ENCODE measurements around the gene ITPR1.
"Not testable (repeated sequence)": the region's sequence is repeated elsewhere in the genome, so short reads cannot be mapped to it uniquely, and the experiment has no call there.

The ITPR1 gene

DNA sequence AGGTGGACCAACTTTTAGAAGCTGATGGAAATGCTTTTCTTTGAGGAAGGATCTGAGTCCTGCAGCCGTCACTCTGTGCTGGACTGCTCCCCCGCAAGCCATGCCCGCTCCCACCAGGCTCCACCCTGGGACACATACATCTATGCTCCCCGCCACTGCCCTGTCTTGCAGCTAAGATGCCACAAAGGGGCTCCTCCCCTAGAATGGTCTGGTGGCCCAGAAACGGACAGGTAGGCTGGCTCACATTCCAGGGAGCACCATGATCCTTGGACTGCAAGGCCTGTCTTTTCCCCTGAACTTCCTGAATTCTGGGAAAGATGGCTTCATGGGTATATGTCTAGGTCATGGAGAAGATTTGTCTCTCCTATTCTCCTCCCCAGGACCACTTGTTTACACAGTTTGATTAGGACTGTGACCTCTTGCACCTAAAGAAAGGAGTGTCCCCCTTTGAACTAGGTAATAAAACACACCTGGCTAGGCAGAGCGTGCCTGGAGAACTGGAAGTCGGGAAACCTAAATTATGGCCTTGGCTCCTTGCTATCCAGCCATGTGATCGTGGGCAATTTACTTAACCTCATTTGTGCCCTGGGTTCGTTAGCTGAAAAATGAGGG, 265.2 kb downstream of the ITPR1 start:
- DNase-seq (ENCODE audit: low spot score) = no peak
- TF ChIP-seq, protein P1, sequence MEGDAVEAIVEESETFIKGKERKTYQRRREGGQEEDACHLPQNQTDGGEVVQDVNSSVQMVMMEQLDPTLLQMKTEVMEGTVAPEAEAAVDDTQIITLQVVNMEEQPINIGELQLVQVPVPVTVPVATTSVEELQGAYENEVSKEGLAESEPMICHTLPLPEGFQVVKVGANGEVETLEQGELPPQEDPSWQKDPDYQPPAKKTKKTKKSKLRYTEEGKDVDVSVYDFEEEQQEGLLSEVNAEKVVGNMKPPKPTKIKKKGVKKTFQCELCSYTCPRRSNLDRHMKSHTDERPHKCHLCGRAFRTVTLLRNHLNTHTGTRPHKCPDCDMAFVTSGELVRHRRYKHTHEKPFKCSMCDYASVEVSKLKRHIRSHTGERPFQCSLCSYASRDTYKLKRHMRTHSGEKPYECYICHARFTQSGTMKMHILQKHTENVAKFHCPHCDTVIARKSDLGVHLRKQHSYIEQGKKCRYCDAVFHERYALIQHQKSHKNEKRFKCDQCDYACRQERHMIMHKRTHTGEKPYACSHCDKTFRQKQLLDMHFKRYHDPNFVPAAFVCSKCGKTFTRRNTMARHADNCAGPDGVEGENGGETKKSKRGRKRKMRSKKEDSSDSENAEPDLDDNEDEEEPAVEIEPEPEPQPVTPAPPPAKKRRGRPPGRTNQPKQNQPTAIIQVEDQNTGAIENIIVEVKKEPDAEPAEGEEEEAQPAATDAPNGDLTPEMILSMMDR (IDR thresholded peaks at IDR 0.05; ENCODE audit: extremely low read depth, insufficient read depth, missing control alignments) = no peak
- in situ Hi-C loops (cut with MboI; ENCODE audit: low pct_unique_long_range_greater_than_20kb, low sequenced_read_pairs, unreplicated experiment) = no loop called here

DNA sequence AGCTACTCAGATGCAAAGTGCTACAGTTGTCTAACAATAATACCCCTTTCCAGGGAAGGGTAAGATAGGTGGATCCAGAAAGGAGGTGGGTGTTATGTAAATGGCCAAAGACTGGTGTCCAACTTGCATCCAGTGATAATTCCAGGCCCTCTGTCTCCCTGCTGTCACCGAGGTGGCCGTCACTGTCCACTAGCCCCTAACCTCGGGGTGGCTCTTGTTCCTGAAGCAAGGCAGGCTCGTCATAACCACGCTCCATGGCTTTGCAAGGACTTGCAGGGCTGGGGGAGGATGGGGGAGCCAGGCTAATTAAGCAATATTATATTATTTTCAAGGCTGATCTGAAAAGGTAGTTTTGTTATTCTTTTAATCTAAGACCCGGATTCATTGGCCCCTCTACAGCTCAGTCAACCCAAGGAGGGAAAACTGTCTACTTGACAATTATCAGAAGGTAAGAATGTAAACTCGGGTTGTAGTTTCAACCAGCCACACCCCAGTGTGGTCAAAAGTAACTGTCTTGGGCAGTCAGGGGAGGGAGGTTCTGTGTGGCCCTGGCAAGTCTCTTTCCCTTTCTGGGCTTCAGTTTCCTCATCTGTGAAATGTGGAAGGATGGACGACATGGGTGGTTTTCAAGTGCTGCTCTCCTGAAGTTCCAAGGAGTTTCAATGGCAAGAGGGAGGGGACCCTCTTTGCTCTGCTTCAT, 266.0 kb downstream of the ITPR1 start:
- in situ Hi-C loops (cut with MboI; ENCODE audit: low pct_unique_long_range_greater_than_20kb, low sequenced_read_pairs, unreplicated experiment) = no loop called here
- TF ChIP-seq, protein P1 (IDR thresholded peaks at IDR 0.05; ENCODE audit: extremely low read depth, insufficient read depth, missing control alignments) = no peak
- no peak for DNase-seq (ENCODE audit: low spot score)

DNA sequence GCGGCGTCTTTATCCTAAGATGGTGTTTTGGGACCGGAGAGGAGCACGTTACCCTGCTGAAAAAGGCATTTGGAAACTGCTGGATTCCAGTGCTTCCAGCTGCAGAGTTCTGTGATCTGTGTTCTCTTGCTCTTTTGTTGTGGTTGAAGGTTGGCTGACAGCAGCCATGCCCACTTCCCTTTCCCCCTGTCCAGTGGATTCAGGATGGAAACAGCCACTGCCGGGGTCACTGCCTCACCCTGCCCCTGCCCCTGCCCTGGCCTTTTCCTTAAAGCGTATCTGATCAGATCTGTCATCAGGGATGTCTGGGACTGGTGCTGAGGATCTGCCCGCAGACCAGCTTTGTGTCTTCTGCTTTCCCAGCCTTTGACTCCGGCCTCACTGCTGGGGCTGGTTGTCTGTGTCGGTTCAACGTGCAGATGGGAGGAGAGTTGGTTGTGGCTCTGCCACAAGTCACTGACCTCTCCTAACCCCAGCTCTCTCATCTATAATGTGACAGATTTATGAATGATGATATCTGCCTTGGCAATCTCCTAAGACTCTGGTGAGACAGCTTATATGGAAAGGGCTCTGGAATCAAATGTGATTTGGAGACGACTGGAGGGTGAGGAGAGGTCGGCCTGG, 266.7 kb downstream of the ITPR1 start:
- TF ChIP-seq, protein P1 (IDR thresholded peaks at IDR 0.05; ENCODE audit: extremely low read depth, insufficient read depth, missing control alignments) = no peak
- no peak for DNase-seq (ENCODE audit: low spot score)
- in situ Hi-C loops (cut with MboI; ENCODE audit: low pct_unique_long_range_greater_than_20kb, low sequenced_read_pairs, unreplicated experiment) = no loop called here

DNA sequence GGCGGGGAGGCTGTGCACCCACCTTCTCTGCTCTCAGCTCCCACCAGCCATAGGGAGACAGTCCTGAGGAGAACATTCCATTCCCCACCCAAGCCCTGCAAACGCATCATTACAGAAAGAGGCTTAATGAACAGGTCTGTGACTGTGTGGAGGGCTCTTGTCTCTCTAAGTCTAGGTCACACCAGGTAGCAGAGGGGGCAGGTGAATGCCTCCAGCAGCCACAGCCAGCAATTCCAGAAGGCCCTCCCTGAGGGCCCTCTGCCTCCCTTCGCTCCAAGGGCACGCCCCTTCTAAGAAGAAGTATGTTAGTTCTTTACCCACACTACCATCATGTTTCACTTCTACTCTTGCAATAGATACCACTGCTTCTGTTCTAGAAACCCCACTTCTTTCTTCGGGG, 268.6 kb downstream of the ITPR1 start:
- in situ Hi-C loops (cut with MboI; ENCODE audit: low pct_unique_long_range_greater_than_20kb, low sequenced_read_pairs, unreplicated experiment) = no loop called here
- no peak for DNase-seq (ENCODE audit: low spot score)
- TF ChIP-seq, protein P1 (IDR thresholded peaks at IDR 0.05; ENCODE audit: extremely low read depth, insufficient read depth, missing control alignments) = no peak

DNA sequence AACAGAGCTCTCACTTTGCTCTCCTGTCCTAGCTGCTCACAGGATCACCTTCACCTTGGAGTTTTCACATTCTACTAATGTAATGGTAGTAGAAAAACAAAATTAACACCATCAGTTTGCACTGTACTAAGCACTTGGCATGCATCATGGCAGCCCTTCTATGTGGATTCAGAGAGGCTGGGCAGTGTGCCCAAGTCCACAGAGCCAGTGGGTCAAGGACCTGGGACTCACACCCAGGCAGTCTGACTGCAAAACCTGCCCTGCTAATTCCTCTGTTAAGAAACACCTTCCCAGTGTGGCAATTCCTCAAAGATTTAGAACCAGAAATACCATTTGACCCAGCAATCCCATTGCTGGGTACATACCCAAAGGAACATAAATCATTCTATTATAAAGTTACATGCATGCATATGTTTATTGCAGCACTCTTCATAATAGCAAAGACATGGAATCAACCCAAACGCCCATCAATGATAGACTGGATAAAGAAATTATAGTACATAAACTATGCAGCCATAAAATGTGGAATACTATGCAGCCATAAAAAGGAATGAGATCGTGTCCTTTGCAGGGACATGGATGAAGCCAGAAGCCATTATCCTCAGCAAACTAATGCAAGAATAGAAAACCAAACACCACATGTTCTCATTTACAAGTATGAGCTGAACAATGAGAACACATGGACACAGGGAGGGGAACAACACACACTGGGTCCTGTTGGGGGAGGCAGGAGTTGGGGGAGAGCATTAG, 269.5 kb downstream of the ITPR1 start:
- in situ Hi-C loops (cut with MboI; ENCODE audit: low pct_unique_long_range_greater_than_20kb, low sequenced_read_pairs, unreplicated experiment); DNase-seq (ENCODE audit: low spot score): not testable (repeated sequence)

DNA sequence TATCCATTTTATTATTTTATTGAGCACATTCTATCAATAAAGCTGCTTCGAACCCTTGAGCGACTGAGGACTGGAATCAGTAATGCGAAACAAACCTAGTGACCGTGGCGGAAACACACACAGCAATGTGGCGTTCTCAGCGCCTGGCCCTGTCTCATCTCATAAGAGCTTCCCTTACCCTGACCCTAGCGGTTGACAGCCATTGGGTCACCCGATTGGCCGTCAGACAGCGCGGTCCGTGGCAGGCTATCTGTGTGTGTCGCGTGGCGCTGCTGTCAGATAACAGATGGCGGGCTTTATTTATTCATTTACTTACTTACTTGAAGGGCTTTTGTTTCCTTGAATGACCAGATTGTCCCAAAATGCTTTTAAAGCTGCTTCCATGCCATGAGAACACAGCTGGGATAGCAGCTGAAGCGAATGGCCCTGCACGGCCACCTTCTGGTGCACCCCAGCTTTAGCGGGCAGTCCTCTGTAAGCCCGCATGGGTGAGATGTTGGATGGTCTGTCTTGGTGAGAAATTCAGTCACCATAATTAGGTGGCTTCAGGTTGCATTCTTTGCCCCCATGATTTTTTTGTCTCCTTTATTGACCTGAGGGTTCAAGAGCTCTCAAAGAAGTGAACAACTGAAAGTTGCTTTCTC, 270.6 kb downstream of the ITPR1 start:
- in situ Hi-C loops (cut with MboI; ENCODE audit: low pct_unique_long_range_greater_than_20kb, low sequenced_read_pairs, unreplicated experiment) = no loop called here
- TF ChIP-seq, protein P1 (IDR thresholded peaks at IDR 0.05; ENCODE audit: extremely low read depth, insufficient read depth, missing control alignments) = no peak
- DNase-seq (ENCODE audit: low spot score) = no peak
